AG20443 (cell line): Measurements from ENCODE around the gene ZNF710.
"Not testable (repeated sequence)": the region's sequence is repeated elsewhere in the genome, so short reads cannot be mapped to it uniquely, and the experiment has no call there.

ENCODE experiments used
- DNase-seq: peaks from one replicate; pipeline ENCODE4 v3.0.0; 2012; ENCODE audit warnings: low spot score, mixed read lengths

Gene ZNF710

GRCh38 chr15:90001062-90001682 lies at the start of gene ZNF710:
Gene ZNF710 (plus strand): TSS chr15:90001324. CDS start chr15:90067138, 65,814 bp downstream.
- DNase-seq = peak; percentile 68

DNA sequence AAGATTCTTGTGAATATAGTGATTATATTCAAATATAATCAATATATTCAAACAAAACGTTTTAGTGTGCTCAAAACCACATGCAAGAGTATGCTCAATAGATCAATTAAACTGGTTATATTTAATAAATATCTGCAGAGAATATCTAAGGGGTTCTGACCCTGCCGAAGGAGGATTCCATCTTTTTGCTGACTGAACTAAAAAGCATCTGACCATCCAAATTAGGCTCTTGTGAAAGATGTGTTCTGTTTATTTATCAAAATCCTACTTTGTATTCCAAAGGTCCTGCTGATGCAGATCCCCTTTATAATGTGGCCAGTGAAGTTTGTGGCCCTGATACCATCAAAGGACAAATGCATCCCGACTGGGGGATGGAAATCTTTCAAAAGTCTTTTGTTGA lies 46.6 kb upstream of the ZNF710 start:
- no peak for DNase-seq

GRCh38 chr15:89955449-89955998 lies 45.6 kb upstream of the ZNF710 start:
- DNase-seq = not testable (repeated sequence)

GRCh38 chr15:89958107-89958805 lies 42.9 kb upstream of the ZNF710 start:
- DNase-seq = no peak

DNA sequence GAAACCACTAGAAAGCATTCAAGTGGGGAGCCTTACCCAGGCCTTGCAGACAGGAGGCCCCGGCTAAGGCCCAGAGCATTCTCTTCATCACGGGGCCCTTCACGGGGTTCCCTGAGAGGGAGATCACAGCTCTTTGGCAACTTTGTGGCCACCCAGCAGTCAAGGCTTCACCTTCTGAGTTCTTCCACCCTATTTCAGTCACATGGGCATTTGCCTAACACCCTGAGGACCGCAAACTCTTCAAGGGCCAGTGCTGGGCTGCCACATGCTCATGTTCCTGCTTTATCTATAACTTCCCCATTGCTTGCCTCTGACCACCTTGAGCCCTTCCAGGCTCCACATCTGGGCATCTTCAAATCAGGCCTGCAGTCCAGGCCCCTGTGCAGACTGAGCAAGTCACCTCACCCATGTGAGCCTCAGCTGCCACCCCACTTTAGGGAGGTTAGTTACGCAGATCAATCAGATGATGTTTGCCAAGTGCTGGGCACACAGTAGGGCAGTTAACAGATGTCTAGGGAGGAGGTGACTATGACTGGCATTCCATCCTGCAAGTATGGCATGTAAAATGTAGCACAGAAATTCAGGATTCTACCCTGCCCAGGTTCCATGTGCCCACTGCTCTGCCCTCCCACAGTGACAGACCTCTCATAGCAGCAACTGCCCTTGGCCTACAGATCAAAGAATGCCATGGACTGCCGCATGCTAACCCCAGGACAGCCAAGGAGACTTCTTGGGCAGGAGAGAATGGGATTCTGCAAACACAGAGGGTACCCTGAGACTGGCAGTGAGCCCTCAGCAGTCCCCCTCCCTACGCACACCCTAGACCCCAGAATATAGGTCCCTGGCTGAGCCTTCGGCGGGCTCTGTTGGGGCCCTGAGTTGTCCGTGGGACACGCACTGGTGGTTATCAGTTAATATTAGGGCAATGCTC lies 37.6 kb upstream of the ZNF710 start:
- DNase-seq = no peak

DNA sequence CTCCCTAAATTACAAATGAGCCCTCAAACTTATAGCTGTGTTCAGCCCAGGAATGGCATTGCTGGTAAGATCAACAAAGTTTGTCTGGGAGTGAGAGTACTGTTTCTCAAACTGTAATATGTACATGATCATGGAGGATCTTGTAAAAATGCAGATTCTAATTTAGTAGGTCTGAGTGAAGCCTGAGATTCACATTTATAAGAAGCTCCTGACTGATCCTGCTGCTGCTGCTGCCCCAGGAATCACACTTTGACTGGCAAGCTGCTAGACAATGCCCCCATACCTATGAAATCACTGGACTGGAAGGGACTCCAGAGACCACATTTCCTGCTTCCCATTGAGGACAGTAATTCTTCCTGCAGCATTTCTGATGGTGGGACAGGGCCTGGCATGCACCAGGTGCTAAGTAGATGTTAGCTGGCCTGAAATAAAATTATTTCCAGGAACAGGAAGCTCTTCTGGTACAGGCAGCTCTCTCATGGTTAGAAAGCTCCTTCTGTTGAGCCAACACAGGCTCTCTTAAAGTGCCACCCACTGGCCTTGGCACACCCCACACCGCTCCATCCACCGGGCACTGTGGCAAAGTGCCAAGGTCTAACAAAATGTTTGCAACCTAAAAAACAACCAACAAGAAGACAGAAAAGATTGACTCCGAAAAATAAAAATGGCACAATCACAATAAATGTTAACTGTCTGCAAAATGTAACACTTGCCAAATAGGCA lies 36.7 kb upstream of the ZNF710 start:
- no peak for DNase-seq

DNA sequence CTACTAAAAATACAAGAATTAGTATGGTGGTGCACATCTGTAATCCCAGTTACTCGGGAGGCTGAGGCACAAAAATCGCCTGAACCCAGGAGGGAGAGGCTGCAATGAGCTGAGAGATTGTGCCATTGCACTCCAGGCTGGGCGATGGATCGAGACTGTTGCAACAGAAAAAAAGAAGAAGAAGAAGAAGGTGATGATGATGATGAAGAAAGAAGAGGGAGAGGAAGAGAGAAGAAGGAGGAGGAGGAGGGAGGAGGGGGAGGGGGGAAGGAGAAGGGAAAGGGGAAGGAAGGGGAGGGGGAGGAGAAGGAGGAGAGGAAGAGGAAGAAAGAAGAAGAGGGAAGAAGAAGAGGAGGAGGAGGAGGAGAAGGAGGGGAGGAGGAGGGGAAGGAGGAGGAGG lies 33.2 kb upstream of the ZNF710 start:
- no peak for DNase-seq

- DNase-seq = peak; percentile 86
Observed at GRCh38 chr15:89971592-89971997, 29.5 kb upstream of the ZNF710 start.

- no peak for DNase-seq
Observed at GRCh38 chr15:89972085-89972484, 29.0 kb upstream of the ZNF710 start.

- DNase-seq = no peak
Observed at GRCh38 chr15:89975482-89976245, 25.5 kb upstream of the ZNF710 start.

DNA sequence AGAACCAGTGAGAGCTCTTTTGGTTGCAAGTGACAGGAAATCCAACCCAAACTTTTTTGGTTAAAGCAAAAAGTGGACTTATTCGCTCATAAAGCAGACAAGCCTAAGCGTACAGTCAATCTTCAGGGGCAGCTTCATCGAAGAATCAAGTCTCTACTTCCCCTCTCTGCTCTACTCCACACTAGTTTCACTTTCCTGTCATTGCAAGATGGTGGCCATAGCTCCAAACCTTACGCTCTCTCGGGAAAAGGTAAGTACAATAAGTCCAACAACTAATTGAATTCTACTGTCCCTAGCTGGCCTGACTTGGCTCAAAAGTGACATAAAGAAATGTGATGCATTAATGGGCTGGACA lies 24.9 kb upstream of the ZNF710 start:
- no peak for DNase-seq

- DNase-seq = not testable (repeated sequence)
Observed at GRCh38 chr15:89977836-89978235, 23.3 kb upstream of the ZNF710 start.

DNA sequence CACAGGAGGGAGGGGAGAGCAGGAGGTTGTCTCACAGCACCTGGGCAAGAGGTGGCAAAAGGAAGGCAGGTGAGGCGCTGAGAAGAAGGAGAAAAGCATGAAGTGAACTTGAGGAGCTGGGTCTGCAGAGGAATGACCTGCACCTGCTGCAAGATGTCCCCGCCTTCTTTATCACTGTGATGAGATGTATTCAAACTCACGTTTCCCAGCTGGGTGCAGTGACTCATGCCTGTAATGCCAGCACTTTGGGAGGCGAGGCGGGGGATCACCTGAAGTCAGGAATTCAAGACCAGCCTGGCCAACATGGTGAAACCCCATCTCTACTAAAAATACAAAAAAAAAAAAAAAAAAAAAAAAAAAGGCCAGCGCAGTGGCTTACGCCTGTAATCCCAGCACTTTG lies 22.2 kb upstream of the ZNF710 start:
- no peak for DNase-seq

DNA sequence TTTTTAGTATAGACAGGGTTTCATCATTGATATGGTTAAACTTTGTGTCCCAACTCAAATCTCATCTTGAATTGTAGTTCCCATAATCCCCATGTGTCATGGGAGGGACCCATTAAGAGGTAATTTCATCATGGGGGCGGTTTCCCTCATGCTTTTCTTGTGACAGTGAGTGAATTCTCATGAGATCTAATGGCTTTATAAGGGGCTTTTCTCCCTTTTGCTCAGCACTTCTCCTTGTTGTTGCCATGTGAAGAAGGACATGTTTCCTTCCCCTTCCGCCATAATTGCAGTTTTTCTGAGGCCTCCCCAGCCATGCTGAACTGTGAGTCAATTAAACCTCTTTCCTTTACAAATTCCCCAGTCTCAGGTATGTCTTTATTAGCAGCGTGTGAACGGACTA lies 20.2 kb upstream of the ZNF710 start:
- no peak for DNase-seq

- DNase-seq = no peak
Observed at GRCh38 chr15:89982315-89983055, 18.6 kb upstream of the ZNF710 start.

- DNase-seq = no peak
Observed at GRCh38 chr15:89984001-89984400, 17.1 kb upstream of the ZNF710 start.

DNA sequence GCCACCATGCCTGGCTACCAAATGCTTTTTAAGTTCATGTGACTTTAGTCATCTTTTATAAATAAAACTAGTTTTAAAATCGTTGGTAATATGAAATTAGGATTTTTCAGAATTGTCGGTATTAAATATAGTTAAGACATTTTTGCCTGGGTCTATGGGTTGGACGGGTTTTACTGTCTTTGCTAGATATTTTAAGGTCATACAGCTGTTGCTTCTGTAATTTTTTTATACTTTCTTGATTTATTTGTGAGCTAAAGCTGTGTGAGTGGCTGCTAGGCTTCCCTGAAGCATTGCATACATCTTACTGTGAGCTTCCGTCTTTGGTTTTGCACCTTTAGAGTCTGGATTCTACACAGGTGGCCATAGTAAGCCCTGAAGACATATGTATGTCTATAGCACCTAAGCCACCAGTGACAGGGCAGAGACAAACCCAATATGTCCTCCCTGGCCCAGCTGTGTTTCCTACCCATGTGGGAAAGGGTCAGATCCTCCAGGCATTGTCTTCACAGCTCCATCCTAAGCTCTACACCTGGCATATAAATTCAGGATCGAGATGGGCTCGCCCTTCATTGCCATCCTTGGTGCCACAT lies 16.6 kb upstream of the ZNF710 start:
- no peak for DNase-seq

GRCh38 chr15:89985111-89985510 lies 16.0 kb upstream of the ZNF710 start:
- DNase-seq = no peak

- no peak for DNase-seq
Observed at GRCh38 chr15:89991312-89991711, 9.8 kb upstream of the ZNF710 start.

GRCh38 chr15:89993349-89993748 lies 7.8 kb upstream of the ZNF710 start:
- DNase-seq = no peak
